Measurements from ENCODE around the gene MTUS2.

DNA sequence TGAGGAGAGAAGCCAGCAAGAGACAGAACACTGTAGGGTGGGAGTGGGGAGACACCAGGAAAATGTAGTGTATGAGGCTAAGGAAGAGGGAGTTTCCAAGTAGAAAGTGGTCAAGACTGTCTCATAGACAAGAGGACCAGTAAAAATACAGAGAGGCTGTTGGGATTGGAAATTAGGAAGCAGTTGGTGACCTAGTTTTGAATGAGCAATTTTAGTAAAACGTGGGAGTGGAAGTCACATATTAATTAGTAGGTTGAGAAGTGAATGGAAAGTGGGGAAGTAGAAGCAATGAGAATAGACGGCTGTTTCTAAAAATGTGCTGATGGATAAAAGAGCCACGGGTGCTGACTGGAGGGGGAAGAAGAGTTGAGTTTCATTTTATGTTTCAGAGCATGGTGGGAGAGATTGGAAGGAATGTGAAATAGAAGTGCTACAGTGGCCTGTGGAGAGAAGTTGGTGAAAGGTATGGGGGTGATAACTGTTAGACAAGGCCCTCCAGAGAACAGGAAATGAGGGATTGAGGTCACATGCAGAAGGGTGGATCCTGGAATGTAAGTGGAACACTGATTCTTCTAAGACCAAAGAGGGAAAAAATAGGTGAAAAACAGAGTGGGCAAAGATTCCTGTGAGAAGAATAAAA is 247.3 kb downstream of the MTUS2 start:
- TF ChIP-seq, protein P1, sequence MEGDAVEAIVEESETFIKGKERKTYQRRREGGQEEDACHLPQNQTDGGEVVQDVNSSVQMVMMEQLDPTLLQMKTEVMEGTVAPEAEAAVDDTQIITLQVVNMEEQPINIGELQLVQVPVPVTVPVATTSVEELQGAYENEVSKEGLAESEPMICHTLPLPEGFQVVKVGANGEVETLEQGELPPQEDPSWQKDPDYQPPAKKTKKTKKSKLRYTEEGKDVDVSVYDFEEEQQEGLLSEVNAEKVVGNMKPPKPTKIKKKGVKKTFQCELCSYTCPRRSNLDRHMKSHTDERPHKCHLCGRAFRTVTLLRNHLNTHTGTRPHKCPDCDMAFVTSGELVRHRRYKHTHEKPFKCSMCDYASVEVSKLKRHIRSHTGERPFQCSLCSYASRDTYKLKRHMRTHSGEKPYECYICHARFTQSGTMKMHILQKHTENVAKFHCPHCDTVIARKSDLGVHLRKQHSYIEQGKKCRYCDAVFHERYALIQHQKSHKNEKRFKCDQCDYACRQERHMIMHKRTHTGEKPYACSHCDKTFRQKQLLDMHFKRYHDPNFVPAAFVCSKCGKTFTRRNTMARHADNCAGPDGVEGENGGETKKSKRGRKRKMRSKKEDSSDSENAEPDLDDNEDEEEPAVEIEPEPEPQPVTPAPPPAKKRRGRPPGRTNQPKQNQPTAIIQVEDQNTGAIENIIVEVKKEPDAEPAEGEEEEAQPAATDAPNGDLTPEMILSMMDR (conservative IDR thresholded peaks at IDR 0.05; ENCODE audit: low read depth, low read length): no peak
- TF ChIP-seq EZH2 (IDR thresholded peaks at IDR 0.05; ENCODE audit: low read length, unreplicated experiment): no peak
